CD1c-positive myeloid dendritic cell (primary cell): ENCODE data around the gene AKNA.

ENCODE experiments used
- DNase-seq: peaks from one replicate; pipeline ENCODE4 v3.0.0-alpha.2; 2016; ENCODE audit errors: extremely low spot score

Gene AKNA

DNA sequence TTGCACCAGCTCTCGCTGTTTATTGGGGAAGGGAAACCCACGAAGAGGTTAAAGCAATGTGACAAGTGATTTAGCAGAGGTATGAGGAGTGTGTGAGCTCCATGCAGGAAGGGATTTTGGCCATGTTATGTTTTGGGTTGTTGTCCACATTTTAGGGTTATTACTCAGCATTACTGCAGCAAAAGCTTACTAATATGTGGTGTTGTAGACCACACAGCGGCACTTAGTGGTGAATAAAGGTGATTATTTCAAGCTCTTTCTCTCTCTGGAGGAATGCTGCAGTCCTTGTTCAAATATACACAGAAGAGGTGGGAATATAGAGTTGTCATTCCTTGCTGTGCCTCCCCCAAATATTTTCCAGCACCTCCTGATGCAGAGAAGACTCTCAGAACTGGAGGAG is 29.7 kb upstream of the AKNA start:
- DNase-seq: no peak

DNA sequence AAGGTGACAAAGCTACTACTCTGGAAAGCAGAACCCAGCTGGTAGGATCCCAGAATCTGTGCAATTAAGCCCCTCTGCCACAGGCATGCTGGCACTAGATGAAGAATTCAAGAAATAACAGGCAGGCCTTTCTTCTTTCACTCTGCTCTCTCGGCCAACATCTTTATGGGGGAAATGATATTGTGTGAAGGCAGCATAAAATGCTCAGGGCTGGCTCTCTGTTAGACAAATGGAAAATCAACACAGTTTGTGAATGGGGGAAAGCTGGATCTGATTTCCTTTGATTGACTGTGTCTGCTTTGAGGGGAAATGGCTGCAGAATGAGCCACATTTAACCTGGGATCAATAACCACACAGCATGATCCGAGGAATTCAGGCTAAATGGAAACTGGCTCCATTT is 29.1 kb upstream of the AKNA start:
- no peak for DNase-seq

DNA sequence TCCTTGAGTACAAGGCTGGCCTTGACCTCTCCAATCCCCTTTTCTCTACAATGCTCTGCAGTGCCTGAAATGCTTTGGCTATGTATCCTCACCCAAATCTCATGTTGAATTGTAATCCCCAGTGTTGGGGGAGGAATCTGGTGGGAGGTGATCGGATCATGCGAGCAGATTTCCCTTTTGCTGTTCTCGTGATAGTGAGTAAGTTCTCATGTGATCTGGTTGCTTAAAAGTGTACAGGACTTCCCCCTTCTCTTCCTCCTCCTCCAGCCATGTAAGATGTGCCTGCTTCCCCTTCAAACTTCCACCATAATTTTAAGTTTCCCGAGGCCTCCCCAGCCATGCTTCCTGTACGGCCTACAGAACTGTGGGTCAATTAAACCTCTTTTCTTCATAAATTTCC is 28.5 kb upstream of the AKNA start:
- peak; percentile 87 for DNase-seq

- peak; percentile 41 for DNase-seq
These were observed 26.6 kb upstream of the AKNA start for GRCh38 chr9:114414346-114414745.

DNA sequence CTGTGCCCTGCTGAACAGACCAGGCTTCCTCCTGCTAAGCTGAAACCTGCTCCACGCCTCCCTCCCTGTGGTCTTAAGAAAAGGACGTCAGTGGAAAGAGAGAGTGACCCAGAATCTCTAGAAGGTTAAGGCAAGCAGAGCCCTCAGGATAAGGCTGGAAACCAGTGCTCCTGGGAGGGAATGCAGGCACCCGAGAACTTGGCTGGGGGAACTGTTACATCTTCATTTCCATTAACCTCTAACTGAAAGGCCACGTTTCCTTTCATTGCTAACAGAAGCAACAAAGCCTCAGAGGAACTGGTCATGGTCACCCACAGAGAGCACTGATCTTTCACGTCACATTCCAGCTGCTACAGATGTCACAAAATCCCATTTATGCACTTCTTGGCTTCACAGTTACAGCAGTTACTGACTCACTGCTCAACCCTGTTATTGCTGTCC is 26.1 kb upstream of the AKNA start:
- DNase-seq: peak; percentile 76

- no peak for DNase-seq
These were observed 24.4 kb upstream of the AKNA start for GRCh38 chr9:114412048-114412683.

- no peak for DNase-seq
These were observed 23.7 kb upstream of the AKNA start for GRCh38 chr9:114411452-114411851.

DNA sequence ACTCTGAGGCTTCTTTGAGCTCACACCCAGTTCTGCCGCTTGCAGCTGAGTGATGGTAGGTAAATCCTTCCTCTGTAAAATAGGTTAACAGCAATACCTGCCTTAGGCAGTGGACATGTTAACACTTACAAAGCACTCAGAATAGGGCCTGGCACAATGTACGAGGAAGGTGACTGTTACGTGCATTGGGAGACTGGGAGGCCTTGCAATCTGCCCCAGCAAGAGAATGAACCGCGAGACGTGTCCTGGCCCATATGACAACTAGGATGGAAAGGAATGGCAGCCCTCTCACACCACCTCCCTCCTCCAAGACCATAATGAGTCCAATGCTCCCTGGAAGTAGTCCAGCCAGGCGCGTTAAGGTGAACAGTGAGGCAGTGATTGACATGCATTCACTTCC is 23.1 kb upstream of the AKNA start:
- DNase-seq: no peak

GRCh38 chr9:114409842-114410241 is 22.1 kb upstream of the AKNA start:
- DNase-seq: no peak

DNA sequence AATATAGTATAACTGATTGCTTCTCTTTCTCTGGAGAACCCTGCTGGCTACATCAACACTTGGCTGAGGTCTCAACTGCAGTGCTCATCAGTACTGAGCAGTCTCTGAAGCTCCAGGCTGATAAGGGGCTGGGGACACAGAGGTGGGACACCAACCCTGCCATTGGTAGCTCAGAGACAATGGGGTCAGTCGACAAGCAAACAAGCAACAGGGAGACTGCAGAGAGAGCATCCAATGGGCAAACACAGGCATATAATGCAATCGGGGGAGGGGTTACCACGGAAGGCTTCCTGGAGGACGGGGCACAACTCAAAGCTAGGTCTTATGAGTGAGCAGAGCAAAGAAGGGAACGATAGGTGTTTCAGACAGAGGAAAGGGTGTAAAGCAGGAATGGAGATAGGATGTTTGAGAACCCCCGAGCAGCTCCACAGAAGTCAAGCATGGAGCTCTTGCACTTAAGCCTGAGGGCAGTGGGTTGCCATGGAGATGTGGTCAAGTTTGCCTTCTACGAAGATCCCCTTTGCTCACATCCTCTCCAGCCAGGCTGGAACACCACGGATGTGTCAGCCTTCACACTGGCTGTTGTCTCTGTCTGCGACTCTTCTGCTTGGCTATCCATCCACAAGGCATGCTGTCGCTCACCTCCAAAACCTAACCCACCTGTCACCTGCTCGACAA is 21.5 kb upstream of the AKNA start:
- peak; percentile 76 for DNase-seq

GRCh38 chr9:114408645-114409044 is 20.9 kb upstream of the AKNA start:
- no peak for DNase-seq

DNA sequence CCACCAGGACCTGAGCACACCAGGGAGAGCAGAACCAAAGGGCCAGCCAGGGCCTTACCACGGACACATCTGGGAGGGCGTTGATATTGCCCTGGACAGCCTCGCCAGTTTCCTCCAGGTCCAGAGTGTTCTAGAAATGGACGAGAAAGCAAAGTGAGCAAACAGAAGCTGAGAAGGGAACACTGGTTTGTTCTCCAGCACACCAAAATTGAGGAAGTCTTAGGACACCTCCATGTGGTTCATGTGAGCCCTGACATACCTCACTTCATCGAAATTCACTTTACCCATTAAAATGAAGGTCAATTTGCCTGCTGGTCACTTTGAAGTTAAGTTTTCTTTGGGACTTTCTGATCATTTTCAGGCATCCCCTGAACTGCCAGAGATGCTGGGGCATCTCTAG is 20.1 kb upstream of the AKNA start:
- no peak for DNase-seq

- no peak for DNase-seq
These were observed 18.7 kb upstream of the AKNA start for GRCh38 chr9:114406441-114406840.

DNA sequence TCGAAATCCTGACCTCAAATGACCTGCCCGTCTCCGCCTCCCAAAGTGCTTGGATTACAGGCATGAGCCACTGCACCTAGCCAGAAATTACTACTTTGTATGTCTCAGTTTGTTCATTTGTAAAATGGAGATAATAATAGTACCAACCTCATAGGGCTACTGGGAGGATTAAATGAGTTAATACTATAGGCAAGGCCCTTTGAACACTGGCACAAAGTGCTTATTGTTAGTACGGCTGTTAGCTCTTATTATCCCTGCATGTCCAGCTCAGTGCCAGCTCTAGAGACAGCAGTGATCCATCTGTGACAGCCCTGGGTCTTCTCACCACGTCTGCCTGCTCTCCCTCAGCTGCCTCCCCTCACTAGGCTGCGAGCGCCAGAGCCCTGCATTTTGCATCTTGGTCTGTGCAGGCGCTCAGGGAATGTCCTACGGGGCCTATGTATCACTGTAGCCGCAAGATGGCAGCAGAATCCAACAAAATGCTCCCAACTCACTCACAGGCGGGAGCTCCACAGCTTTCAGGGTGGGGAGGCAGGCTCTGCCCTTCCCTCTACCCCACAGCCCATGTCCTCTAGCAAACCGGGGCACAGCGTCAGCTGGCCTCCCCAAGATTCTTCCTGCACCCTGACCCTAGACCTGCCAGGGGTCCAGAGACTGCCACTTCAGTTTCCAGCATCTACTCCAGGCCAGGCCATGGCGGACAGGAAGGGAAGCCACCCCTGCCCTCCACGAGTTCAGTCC is 17.7 kb upstream of the AKNA start:
- DNase-seq: peak; percentile 88

DNA sequence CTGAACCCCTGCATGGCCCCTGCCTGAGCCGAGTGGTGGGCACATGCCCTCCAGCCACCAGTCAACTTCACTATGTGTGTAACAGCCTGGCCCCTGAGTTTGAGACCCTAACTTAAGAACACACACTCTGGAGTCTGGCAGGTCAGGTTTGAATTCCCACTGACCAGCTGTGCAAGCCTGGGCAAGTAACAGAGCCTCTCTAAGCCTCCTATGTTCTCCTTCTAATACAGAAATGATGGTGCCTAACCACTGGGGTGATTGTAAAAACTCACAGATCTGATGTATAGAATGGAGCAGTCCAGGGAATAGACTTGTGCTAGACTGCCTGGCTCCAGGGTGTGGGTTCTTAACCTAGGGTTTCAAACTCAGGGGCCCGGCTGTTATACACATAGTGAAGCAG is 16.7 kb upstream of the AKNA start:
- DNase-seq: no peak

- DNase-seq: no peak
These were observed 15.5 kb upstream of the AKNA start for GRCh38 chr9:114403153-114403756.

DNA sequence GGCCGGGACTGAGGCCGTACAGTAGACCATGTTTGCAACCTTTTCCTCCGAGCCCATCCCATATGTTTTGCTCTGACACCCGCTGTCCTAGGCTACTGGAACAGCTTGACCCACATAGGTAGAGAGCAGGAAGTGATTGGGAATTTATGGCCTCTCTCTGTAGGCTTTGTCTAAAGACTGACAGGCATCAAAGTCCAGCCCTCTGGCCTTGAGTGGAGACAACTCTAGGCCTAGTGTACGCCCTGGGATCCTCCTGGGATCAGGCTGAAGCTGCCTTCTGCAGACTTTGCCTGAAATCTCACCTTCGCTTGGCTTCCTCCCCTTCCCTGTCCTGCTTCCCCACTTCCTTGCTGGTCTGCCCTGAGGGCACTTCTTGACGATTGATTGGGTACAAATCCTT is 13.6 kb upstream of the AKNA start:
- no peak for DNase-seq

DNA sequence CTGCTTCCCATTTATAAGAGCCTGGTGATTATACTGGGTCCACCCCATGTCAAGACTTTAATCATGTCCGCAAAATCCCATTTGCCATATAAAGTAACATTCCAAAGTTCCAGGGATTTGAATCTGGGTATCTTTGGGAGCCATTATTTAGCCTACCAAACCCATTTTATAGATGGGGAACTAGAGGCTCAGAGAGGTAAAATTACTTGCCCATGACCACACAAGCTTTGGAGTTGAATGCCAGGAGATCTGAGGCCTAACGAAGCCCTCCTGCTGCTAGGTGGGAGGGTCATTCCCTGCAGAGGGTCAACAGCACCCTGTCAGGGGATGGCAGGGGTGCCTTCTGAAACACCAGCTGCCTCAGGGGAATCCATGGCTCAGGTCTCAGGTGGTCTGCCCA is 13.0 kb upstream of the AKNA start:
- no peak for DNase-seq

GRCh38 chr9:114400219-114400618 is 12.4 kb upstream of the AKNA start:
- no peak for DNase-seq

DNA sequence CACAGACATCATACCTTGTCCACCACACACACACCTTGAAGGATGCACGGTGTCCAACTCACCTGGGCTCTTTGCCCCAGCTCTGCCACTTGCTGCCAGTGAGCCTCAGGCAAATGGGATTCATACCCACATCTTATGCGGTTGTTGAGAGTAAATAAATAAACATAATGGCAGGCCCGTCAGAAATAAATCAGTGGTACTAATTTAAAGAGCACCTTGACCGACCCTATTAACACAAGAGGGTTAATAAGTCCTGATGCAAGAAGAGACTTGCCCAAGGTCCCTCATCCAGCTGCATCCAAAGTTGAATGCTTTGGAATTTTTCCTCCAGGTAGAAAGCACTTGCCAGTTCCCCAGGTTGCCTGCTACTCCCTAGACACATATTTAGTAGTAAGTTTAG is 11.6 kb upstream of the AKNA start:
- no peak for DNase-seq

DNA sequence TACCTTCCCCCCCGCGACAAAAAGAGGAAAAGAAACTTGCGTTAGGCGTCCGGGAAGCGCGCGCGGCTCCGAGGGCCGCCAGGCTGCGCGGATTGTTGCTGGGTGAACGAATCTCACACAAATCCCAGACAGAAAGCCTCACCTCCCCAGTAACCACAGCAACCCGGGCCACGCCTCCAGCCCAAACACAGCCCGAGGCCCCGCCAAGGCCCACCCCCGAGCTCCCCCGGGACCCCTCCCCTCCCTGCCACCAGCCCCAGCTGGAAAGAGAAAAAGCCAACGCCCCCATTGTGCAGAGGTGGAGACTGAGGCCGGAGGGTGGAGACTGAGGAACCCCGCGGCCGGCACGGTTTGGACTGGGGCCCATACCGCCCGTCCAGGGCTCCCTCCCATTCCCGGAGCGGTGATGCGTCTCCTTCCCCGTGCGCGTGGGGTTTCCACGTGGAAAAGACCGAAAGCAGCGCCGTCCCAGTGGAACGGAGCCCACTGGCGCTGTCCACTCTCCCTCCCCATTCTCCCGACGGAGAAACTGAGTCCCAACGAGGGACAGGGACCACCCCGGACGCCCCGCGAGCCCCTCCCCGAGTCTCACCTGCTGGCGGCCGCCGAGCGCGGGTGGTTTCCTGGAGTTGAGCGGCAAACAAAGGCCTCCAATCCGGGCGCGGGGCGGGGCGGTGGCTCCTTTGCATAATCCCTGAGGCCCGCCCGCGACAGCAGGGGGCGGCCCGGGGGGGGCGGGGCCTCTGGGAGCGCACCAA is 10.2 kb upstream of the AKNA start:
- DNase-seq: peak; percentile 97
